Measurements from ENCODE around the gene RFFL. TPM values are rescaled to one million over a fixed set of nuclear protein-coding genes. Genes with fewer than 3 reads are reported as not detected.

RFFL gene
- total RNA-seq, 1 donor from 2014 or later = 40.1 TPM

- no peak for DNase-seq (ENCODE audit: low spot score)
Measured at GRCh38 chr17:35080536-35080935, 17.0 kb upstream of the RFFL start.

- no peak for DNase-seq (ENCODE audit: low spot score)
Measured at GRCh38 chr17:35079547-35080423, 16.3 kb upstream of the RFFL start.

- DNase-seq (ENCODE audit: low spot score) = no peak
Measured at GRCh38 chr17:35076874-35077273, 13.4 kb upstream of the RFFL start.

GRCh38 chr17:35074711-35075707 lies 11.5 kb upstream of the RFFL start:
- DNase-seq (ENCODE audit: low spot score) = no peak

GRCh38 chr17:35073991-35074627 lies 10.6 kb upstream of the RFFL start:
- no peak for DNase-seq (ENCODE audit: low spot score)

GRCh38 chr17:35073183-35073790 lies 9.8 kb upstream of the RFFL start:
- DNase-seq (ENCODE audit: low spot score) = no peak

GRCh38 chr17:35069311-35069710 lies 5.8 kb upstream of the RFFL start:
- DNase-seq (ENCODE audit: low spot score) = no peak

- DNase-seq (ENCODE audit: low spot score) = no peak
Measured at GRCh38 chr17:35068249-35068648, 4.7 kb upstream of the RFFL start.

- no peak for DNase-seq (ENCODE audit: low spot score)
Measured at GRCh38 chr17:35065880-35066279, 2.4 kb upstream of the RFFL start.

- DNase-seq (ENCODE audit: low spot score) = no peak
Measured at GRCh38 chr17:35064516-35065215, 1.2 kb upstream of the RFFL start.

- no peak for DNase-seq (ENCODE audit: low spot score)
Measured at GRCh38 chr17:35062308-35062707, 1.2 kb downstream of the RFFL start.

GRCh38 chr17:35057332-35057915 lies 6.1 kb downstream of the RFFL start:
- no peak for DNase-seq (ENCODE audit: low spot score)

GRCh38 chr17:35056013-35056412 lies 7.5 kb downstream of the RFFL start:
- DNase-seq (ENCODE audit: low spot score) = no peak

- DNase-seq (ENCODE audit: low spot score) = no peak
Measured at GRCh38 chr17:35053204-35053603, 10.3 kb downstream of the RFFL start.

GRCh38 chr17:35052780-35053179 lies 10.7 kb downstream of the RFFL start:
- DNase-seq (ENCODE audit: low spot score) = no peak

GRCh38 chr17:35052241-35052610 lies 11.3 kb downstream of the RFFL start:
- no peak for DNase-seq (ENCODE audit: low spot score)

GRCh38 chr17:35051579-35052240 lies 11.8 kb downstream of the RFFL start:
- no peak for DNase-seq (ENCODE audit: low spot score)

GRCh38 chr17:35051183-35051578 lies 12.3 kb downstream of the RFFL start:
- DNase-seq (ENCODE audit: low spot score) = no peak

GRCh38 chr17:35050170-35050569 lies 13.3 kb downstream of the RFFL start:
- DNase-seq (ENCODE audit: low spot score) = no peak
